Left cardiac atrium (tissue), 4 donors: ENCODE results near the gene TACSTD2. TPM values are rescaled to one million over a fixed set of nuclear protein-coding genes. Genes with fewer than 3 reads are reported as not detected.
"Not testable (repeated sequence)": the region's sequence is repeated elsewhere in the genome, so short reads cannot be mapped to it uniquely, and the experiment has no call there.

ENCODE experiments used
- ATAC-seq, 2 donors: fragments of 200-7000 bp; cut with Tn5 transposase; one replicate each; pipeline ENCODE4 v1.9.1; 2020; ENCODE audit warnings: mild to moderate bottlenecking in 2 of 2, moderate library complexity in 2 of 2
- DNase-seq: peaks from one replicate; pipeline ENCODE4 v3.0.0-alpha.2; 2020
- intact Hi-C, 2 donors: fragments of 100-400 bp; cut with DNase I; formaldehyde crosslinking; loops; one replicate each; pipeline versions ENCODE4 v1.14.1 to v1.15.1; 2022 to 2023
- total RNA-seq, 2 donors: library from RNA; stranded (reverse); fragmentation: NEBNext Ultra II Directional; extraction: Animal tissue kit (Norgen Biotek cat#: 25700); gene quantifications; one replicate each; pipeline ENCODE4 v1.2.1, GENCODE V29; 2021
- donor health status: DM: no; HTN: yes; CAD: no.
- donor health status: DM: no; HTN: yes; CAD: no; lungs with severe emphysema.
- donor health status: DM: yes; HTN: yes; CAD: no.
- donor health status: Dilated cardiomyopathy.

The TACSTD2 gene
- total RNA-seq, 2 donors from 2014 or later: 0.44 to 0.81 TPM

DNA sequence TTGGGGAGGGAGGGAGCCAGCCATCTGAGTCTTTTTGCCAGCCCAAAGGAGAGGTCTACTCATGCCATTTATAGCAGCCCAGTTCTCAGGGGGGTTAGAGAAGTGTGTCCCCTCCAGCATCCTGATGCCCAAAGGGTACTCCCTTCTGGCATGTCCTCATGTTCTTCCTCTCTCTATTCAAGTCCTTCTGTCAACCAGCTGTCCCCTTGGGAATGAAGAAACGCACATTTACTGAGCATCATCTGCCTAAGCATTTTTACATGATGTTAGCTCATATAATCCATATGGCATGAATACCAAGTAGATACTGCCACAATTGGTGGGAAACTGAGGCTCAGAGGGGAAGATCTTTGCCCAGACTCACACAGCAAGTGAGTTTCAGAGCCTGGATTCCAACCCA lies 14.8 kb upstream of the TACSTD2 start:
- intact Hi-C loops: no loop called here

DNA sequence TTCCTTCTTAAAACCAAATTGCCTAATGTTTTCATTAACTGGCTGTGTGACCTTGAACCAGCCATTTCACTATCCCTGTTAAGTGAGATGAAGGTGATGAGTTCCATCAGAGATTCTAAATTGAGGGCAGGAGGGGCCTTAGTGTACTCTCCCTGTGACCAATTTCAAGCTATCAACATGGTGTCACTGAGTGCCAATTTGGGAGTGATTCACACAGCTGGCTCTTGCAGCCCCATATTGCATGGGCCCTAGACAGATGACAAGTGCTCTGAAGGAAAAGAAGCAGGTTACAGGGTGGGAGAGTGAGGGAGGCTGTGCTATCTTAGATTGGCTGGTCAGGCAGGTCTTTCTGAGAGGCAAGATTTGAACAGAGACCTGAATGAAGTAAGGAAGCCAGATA lies 13.0 kb upstream of the TACSTD2 start:
- ATAC-seq (no peak), DNase-seq (no peak)
- intact Hi-C loops: no loop called here

More for the DNA sequence above, 14.8 kb upstream of the TACSTD2 start:
- ATAC-seq (no peak), DNase-seq (no peak)

DNA sequence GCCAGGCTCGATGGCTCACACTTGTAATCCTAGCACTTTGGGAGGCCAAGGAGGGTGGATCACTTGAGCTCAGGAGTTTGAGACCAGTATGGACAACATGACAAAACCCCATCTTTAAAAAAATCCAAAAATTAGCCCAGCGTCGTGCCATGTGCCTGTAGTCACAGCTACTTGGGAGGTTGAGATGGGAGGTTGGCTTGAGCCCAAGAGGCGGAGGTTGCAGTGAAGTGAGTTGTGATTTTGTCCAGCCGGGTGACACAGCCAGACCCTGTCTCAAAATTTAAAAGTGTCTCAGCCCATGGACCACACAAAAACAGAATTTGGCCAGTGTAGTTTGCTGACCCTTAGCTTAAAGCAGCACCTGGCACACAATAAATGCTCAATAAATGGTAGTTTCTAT lies 11.3 kb upstream of the TACSTD2 start:
- intact Hi-C loops: no loop called here
- ATAC-seq (no peak), DNase-seq (no peak)

DNA sequence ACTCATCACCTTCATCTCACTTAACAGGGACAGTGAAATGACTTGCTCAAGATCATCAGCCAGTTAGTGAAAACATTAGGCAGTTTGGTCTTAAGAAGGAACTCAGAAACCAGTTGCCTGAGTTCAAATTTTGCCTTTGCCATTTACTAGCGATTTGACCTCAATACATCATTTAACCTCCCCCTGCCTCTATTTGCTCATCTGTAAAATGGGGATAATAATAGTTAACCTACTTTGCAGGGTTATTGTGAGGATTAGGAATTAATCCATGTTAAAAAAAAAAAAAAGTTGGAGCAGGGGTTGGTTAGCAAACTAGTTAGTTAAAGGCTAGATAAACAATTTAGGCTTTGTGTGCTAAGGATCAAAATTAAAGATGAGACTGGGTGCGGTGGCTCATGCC lies 10.6 kb upstream of the TACSTD2 start:
- intact Hi-C loops: no loop called here
- DNase-seq: no peak
- no peak for ATAC-seq

DNA sequence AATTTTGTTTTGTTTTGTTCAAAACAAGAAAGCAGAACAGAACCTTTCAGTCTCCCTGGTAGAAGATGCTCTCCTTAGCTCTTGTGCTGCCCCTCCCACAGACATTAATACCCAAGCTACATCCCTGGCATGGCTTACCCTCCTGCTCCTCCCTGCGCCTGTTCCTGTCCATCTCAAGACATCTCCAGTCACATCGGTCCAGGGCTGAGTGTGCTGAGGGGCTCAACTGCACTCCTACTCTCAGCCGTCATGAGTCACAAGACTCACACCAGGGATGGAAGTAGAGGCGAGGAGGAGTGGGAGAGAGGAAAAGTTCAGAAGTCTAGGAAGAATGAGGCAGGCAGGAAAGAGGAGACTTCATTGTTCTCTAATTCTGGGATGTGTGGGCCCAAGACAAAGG lies 9.2 kb upstream of the TACSTD2 start:
- DNase-seq: no peak
- ATAC-seq: no peak
- intact Hi-C loops: no loop called here

DNA sequence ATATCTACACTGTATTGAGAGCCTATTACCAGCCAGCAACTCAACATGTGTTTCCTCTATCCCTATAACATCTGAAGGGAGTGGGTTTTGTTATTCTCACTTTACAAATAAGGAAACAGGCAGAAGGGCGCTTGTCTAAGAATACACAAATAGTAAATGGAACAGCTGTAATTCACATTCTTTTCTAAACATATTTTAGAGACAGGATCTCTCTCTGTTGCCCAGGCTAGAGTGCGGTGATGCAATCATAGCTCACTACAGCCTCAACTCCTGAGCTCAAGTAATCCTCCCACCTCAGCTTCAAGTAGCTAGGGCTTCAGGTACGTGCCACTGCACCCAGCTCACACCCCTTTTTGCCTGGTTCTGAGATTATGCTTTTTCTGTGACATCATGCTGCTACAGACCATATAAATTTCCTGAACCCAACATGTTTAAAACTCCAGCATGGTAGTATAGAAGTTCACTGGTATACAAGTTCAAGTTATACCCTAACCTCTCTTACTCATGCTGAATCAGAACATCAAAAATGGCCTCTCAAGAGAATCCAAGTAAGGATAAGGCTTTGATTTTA lies 8.6 kb upstream of the TACSTD2 start:
- ATAC-seq (peak in 1 of 2 donors; percentile 67), DNase-seq (no peak)
- intact Hi-C loops: no loop called here

DNA sequence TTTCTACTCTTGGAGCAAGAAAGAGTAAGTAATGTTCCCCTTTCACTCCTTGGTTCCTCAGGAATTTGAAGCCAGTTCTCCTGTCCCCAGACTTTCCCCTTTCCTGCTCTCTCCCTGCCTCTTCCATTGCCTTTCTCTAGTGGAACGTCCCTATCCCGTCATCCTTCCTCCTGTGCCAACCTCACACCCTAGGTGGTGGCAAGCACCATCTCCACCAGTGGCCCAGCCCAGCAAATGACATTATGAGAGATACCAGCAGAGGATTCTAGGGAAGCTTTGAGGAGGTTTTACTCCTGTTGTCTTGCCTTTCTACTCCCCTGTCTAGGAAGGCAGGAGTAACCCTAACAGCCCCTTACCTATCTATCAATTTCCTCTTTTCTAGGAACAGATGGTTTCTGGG lies 8.1 kb upstream of the TACSTD2 start:
- DNase-seq: no peak
- intact Hi-C loops: no loop called here
- ATAC-seq: peak in 1 of 2 donors; percentile 7

DNA sequence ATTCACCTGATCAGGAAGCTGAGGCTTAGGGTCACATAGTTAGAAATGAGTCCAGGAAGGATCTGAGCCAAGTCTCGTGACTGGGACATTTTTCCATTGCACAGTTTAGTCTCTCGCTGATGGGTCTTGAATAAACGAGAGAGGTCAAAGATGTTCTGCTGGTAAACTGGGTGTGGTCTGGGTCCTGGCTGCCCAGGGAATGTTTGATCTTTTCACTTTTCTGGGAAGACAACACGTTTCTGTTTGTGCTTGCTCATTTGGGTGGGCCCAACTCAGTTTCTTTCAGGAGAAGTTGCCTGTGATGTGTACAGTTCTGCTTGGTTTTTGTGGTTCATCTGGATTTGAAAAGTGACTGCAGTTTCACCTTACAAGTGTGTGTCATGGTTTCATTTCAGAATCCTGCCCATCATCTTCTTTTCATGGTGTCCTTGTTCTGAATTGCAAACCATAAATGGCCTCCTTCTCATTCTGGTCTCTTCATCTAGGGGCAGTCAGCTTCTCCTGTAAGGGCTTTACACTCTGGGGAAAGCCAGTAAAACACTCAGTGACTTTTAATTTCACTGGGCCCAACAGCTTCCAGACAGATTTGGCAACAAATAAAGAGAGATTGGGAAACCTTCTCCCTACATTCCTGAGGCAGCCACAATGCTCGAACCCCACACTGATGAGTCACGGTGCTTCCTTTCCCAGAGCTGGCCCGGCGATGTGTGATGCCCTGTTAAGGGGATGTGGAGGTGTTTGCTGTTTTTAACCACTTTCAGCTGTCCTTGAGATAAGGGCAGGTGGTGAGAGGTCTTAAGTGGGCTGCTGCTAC lies 7.2 kb upstream of the TACSTD2 start:
- DNase-seq (peak; percentile 73), ATAC-seq (peak; percentile 88 to 96)
- intact Hi-C loops: no loop called here

DNA sequence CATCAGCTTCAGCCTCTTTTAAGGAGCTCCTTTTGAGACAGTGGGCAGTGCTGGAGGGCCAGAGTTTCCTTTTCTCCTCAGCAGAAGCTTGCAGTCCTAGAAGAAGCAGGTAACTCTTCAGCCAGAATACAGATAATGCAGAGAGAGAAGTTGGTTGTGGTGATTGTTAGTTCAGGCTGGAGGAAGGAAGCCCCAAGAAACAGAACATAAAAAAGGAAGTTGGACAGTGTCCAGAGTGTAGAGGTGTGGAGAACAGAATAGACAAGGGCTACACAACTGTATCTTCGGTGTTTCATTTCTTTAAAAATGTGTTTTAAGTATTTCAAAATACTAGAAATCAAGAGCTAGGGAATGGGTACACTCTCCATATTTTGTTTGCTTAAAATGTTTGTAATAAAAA lies 6.4 kb upstream of the TACSTD2 start:
- intact Hi-C loops: no loop called here
- ATAC-seq (no peak), DNase-seq (no peak)

DNA sequence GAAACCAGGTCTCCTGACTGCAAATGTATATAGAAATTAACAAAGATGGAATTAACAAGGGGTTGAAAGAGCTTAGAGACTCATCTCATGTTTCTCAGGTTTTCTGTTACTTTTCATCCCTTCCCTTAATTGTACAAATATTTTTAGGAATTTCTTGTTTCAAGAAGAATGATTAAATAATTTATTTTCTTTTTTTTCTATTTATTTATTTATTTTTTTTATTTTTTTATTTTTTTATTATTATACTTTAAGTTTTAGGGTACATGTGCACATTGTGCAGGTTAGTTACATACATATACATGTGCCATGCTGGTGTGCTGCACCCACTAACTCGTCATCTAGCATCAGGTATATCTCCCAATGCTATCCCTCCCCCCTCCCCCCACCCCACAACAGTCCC lies 5.1 kb upstream of the TACSTD2 start:
- intact Hi-C loops, ATAC-seq, DNase-seq: not testable (repeated sequence)

DNA sequence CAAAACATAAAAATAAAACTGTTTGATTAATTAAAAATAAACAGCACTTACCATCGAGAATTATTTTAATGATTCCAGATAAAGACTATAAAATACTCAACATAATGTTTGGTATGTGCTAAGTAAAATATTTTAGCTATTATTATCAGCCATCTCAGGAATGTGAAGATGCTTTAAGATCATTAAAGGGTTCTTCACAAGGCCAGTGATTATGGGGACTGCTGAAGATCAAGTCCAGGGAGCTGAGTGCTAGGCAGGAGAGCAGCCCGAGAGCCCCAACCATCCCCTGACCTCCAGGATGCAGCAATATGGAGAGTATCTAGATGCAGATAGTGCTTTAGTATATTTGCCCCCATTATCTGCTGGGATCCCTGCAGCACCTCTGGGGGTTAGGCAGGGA lies 4.6 kb upstream of the TACSTD2 start:
- DNase-seq (no peak), ATAC-seq (no peak)
- intact Hi-C loops: no loop called here

DNA sequence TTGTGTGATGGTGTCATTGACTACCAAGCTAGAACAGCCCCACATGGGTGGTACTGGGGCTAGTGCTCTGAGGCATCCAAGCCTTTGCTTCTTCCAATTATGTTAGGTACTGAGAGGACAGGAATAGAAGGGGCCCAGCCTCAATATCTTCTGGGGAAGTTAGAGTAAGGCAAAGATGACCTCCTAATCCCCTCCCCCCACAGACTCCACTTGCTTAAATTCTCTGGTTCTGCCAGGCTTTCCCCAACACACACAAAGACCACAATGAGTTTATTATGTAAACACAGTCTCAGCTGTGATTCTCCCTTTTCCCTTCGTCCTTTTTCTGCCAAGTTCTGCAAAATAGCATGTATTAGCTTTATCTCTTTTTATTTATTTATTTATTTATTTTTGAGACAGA lies 3.1 kb upstream of the TACSTD2 start:
- ATAC-seq: no peak
- no peak for DNase-seq
- intact Hi-C loops: no loop called here

DNA sequence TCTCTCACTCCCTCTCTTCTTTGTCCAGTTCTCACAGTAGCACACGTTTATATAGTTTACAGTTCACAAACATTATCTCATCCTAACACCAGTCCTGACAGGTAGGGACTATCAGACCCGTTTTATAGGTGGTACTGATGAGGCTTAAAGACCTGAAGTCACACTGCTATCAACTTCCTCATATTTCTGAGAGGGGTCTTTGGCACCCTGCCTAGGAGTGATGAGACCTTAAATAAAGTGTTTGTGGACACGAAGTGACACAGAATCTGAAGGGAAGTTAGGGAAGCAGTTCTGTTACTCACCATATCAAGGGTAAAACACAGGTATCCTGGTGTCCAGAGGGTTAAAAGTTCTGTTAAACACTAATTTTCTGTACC lies 590 bp upstream of the TACSTD2 start:
- DNase-seq (no peak), ATAC-seq (no peak)
- intact Hi-C loops: no loop called here

DNA sequence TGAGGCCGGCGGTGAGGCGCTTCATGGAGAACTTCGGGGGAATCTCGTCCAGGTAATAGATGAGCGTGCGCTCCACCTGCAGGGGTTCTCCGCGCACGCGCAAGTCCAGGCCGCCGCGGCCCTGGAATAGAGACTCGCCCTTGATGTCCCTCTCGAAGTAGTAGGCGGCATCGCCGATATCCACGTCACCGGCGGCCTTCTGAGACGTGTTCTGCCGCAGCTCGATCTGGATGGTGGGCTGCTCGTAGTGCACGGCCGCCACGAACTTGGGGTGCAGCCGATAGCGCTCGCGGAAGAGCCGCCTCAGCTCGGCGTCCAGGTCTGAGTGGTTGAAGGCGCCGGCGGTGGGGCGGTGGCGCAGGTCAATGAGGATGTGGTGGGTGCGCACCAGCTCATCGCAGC lies 726 bp downstream of the TACSTD2 start:
- ATAC-seq: peak; percentile 37 to 64
- intact Hi-C loops: no loop called here
- no peak for DNase-seq

DNA sequence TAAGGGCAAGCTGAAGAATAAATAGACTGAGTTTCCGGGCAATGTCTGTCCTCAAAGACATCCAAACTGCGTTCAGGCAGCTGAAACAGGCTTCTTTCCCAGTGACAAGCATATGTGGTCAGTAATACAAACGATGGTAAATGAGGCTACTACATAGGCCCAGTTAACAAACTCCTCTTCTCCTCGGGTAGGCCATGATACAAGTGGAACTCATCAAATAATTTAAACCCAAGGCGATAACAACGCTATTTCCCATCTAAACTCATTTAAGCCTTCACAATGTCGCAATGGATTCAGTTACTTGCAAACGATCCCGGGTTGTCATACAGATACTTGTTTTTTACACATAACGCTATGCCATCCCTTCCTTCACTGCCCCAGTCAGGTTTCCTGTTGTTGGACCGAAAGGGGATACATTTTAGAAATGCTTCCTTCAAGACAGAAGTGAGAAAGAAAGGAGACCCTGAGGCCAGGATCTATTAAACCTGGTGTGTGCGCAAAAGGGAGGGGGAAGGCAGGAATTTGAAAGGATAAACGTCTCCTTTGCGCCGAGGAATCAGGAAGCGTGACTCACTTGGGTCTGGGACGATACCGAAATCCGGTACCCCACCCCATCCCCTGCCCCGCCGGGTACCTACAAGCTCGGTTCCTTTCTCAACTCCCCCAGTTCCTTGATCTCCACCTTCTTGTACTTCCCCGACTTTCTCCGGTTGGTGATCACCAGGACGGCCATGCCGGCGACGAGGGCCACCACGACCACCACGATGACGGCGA lies 1.3 kb downstream of the TACSTD2 start:
- intact Hi-C loops: no loop called here
- ATAC-seq (no peak), DNase-seq (no peak)

DNA sequence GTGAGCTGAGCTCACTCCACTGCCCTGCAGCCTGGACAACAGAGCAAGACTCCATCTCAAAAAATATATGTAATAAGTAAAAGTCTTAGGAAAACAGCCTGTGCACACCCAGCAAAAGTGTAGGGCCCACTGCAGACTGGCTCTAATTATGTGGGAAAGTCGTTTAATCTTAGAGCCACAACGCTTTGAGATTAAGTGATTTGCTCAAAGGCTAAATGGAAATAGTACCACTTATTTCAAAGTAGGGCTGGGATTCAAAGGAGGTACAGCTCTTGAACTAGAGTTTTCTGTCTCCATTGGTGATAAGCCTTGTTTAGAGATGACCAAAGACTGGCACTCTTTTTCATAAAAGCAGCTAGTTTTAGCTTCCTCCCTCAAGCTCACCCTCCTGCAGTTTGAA lies 2.2 kb downstream of the TACSTD2 start:
- intact Hi-C loops: no loop called here
- DNase-seq (no peak), ATAC-seq (no peak)

DNA sequence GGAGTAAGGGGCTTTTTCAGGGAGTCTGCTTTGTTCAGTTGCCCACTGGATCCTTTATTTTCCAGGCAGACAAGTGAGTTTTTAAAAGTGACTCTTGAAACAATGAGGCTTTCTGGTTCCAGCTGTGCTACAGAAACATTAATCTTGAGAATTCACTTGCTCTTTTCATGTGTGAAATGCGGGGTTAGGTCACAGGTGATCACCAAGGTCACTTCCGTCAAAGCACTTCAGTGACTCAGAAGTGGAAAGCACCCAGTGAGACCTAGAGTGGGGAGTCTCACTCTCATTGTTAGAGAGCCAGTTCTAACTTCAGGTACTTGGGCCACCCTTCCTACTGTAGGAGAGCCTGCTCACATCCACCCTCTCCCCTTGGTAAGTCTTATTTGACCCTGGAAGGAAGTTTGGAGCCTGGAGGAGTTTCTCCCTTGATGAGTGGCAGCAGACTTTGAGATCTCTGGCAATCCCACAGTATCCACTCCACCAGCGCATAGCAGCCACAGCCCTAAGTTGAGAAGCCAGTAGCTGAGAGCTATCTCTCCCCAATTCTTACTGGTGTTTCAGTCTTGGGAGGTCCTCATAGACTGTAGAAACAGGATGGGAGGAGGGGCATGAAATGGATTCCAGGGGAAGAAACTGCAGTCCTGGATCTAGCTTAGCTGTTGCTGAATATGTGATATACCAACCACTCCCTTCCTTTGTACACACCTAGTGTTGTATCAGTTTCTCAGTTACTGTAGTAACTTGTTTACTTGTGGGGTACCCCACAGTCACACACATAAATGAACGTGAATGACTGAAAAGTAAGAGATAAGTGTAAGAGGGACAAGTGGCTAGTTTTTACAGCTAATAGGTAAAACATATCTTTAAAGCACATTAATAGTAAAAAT lies 3.1 kb downstream of the TACSTD2 start:
- intact Hi-C loops: no loop called here
- DNase-seq: no peak
- ATAC-seq: no peak

DNA sequence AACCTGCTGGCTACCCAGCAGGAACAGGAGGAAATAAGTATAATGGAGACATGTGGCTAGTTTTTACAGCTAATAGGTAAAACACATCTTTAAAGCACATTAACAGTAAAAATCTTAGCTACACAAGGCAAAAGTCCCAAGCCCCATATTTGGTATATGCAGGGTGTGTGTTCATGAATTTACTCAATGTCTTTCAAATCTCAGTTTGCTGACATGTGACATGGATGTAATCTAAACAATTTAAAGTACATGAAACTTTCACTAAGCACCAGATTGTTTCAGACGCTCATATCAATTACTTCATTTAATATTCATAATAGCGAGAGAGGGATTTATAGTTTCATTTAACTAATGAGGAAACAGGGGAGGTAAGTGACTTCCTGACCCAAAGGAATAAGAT lies 3.9 kb downstream of the TACSTD2 start:
- DNase-seq (no peak), ATAC-seq (no peak)
- intact Hi-C loops: no loop called here

DNA sequence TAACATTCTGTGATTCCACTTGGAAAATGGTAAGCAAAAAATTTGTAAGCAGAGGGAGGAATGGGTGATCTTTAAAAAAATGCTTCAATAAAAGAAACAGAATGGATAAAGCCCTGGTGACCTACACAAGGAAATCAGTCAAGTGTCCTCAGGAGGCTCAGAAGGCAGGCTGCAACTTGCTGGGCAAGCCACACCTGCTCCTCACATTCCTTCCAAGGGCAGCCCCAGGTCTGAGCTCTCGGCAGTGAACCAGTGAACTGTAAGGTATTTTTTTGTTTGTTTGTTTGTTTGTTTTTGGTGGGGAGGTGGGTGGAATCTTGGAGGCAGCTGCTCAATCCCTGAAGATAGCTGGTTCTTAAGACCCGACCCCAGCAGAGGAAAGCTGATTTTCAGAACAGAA lies 4.4 kb downstream of the TACSTD2 start:
- no peak for DNase-seq
- intact Hi-C loops: no loop called here
- no peak for ATAC-seq

DNA sequence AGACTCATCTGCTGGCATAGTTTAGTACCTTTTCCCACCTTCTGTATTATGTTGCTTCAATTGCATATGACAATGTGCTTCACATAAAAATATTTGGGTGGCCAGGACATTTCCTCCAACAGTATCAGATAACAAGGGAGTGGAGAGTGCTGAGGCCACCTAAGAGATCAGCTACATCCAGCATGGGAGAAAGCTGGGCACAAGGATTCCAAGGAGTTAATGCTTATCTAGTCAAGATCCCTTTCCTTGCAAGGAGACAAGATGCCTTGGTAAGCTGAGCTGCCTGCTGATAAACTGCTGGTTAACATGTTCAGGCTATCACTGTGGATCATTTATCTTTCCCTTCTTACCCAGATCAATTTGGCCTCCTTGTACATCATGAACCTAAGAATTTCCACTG lies 5.4 kb downstream of the TACSTD2 start:
- DNase-seq (no peak), ATAC-seq (no peak)
- intact Hi-C loops: no loop called here
